HG02798 (cell line): ENCODE measurements around the gene GRPR.
A peak's percentile ranks its signal among the peaks of the same experiment; 100 is the strongest.
"Not testable (repeated sequence)": the region's sequence is repeated elsewhere in the genome, so short reads cannot be mapped to it uniquely, and the experiment has no call there.

Source experiments
- ATAC-seq: cut with Tn5 transposase; IDR thresholded peaks from one replicate; pipeline ENCODE4 v1.9.1; 2021; ENCODE audit warnings: mild to moderate bottlenecking; ENCODE audit not compliant: unreplicated experiment, poor library complexity

The GRPR gene

GRCh38 chrX:16172391-16172790 lies 49.0 kb downstream of the GRPR start:
- no peak for ATAC-seq

- no peak for ATAC-seq
Measured at GRCh38 chrX:16175329-16176061, 52.1 kb downstream of the GRPR start.

GRCh38 chrX:16177260-16177659 lies 53.9 kb downstream of the GRPR start:
- ATAC-seq: no peak

- ATAC-seq: not testable (repeated sequence)
Measured at GRCh38 chrX:16183843-16184242, 60.5 kb downstream of the GRPR start.

GRCh38 chrX:16185725-16186136 lies 62.4 kb downstream of the GRPR start:
- peak; percentile 87 for ATAC-seq

- no peak for ATAC-seq
Measured at GRCh38 chrX:16186380-16187007, 63.1 kb downstream of the GRPR start.

GRCh38 chrX:16187024-16187760 lies 63.8 kb downstream of the GRPR start:
- ATAC-seq: no peak

GRCh38 chrX:16188687-16189086 lies 65.3 kb downstream of the GRPR start:
- no peak for ATAC-seq

GRCh38 chrX:16191605-16192004 lies 68.2 kb downstream of the GRPR start:
- no peak for ATAC-seq

GRCh38 chrX:16196829-16197228 lies 73.5 kb downstream of the GRPR start:
- no peak for ATAC-seq

- ATAC-seq: no peak
Measured at GRCh38 chrX:16199343-16199742, 76.0 kb downstream of the GRPR start.

- no peak for ATAC-seq
Measured at GRCh38 chrX:16202943-16203342, 79.6 kb downstream of the GRPR start.
